WERI-Rb-1 (cell line): Measurements from ENCODE around the gene PRKAR1B.

Source experiments
- DNase-seq: peaks from one replicate; pipeline ENCODE4 v3.0.0-alpha.2; 2020
- H3K27ac ChIP-seq: fragments of 250-450 bp; sonication (Bioruptor Pico); 2 replicates; pipeline ENCODE4 v1.5.1; 2020; ENCODE audit warnings: mild to moderate bottlenecking, moderate library complexity
- H3K27me3 ChIP-seq: fragments of 250-450 bp; sonication (Bioruptor Pico); 2 replicates; pipeline ENCODE4 v1.5.1; 2021; ENCODE audit warnings: mild to moderate bottlenecking, low read depth, moderate library complexity; ENCODE audit not compliant: insufficient read depth, severe bottlenecking
- H3K36me3 ChIP-seq: fragments of 250-450 bp; sonication (Bioruptor Pico); 2 replicates; pipeline ENCODE4 v1.5.1; 2020; ENCODE audit warnings: mild to moderate bottlenecking, moderate library complexity
- H3K4me3 ChIP-seq: 2 replicates; pipeline ENCODE4 v1.5.1; 2011; ENCODE audit warnings: low read depth, mild to moderate bottlenecking, control low read depth, low read length
- H3K9me3 ChIP-seq: fragments of 250-450 bp; sonication (Bioruptor Pico); 2 replicates; pipeline ENCODE4 v1.5.1; 2021; ENCODE audit warnings: mild to moderate bottlenecking, moderate library complexity; ENCODE audit not compliant: severe bottlenecking
- TF ChIP-seq, protein P1 (sequence below): IDR thresholded peaks from 2 replicates; pipeline ENCODE4 v1.5.1; 2011; ENCODE audit warnings: low read depth, mild to moderate bottlenecking, control low read depth, inconsistent platforms, low read length

The PRKAR1B gene

DNA sequence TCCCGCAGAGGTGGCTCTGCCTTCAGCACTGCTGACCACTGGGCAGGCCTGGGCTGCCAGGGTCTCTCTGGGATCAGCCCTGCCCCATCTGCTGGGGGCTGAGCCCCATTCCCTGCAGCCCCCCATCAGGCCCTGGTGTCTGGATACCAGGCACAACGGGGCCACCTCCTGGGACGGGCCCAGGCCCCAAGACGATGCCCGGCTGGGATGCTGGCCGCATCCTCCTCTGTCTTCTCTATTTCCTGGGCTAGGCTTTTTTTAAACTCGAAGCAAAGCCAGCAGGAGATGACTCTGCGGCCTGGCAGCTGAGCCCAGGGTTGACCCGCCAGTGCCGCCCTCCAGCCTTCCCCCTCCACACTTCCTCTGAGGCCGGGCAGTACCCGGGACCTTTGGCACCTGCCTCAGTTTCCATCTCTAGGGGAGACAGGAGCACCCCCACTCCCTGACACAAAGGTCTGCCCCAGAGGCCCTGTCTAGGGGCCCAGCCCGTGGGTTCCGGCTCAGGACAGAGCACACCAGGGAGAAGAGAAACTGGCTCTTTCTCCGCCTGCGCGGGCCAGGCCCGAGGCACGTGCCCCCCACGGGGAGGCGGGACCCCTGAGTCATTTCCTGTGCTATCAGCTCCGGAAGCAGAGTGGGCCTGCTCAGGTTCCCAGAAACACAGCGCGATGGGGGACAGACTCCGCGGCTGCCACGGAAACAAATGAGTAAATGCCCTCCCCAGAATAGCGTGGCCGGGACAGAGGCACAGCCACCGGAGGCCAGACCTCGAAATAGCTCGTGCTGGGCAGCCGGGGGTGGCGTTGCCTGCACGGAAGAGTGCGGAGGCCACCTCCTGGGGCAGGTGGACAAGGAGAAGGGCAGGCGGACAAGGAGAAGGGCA is 122.8 kb downstream of the PRKAR1B start:
- DNase-seq, result no peak
- H3K4me3 ChIP-seq, result no peak overlapping the region
- no peaks in the 10 kb centered on the region for H3K36me3 ChIP-seq
- no peaks in the 10 kb centered on the region for H3K9me3 ChIP-seq
- H3K27me3 ChIP-seq, result no peaks in the 10 kb centered on the region
- TF ChIP-seq, protein P1, sequence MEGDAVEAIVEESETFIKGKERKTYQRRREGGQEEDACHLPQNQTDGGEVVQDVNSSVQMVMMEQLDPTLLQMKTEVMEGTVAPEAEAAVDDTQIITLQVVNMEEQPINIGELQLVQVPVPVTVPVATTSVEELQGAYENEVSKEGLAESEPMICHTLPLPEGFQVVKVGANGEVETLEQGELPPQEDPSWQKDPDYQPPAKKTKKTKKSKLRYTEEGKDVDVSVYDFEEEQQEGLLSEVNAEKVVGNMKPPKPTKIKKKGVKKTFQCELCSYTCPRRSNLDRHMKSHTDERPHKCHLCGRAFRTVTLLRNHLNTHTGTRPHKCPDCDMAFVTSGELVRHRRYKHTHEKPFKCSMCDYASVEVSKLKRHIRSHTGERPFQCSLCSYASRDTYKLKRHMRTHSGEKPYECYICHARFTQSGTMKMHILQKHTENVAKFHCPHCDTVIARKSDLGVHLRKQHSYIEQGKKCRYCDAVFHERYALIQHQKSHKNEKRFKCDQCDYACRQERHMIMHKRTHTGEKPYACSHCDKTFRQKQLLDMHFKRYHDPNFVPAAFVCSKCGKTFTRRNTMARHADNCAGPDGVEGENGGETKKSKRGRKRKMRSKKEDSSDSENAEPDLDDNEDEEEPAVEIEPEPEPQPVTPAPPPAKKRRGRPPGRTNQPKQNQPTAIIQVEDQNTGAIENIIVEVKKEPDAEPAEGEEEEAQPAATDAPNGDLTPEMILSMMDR, result no peak
- no peak overlapping the region for H3K27ac ChIP-seq

GRCh38 chr7:603152-603951 is 123.7 kb downstream of the PRKAR1B start:
- H3K36me3 ChIP-seq, result no peaks in the 10 kb centered on the region
- TF ChIP-seq, protein P1, result no peak
- no peak overlapping the region for H3K27ac ChIP-seq
- no peaks in the 10 kb centered on the region for H3K27me3 ChIP-seq
- DNase-seq, result no peak
- H3K4me3 ChIP-seq, result no peak overlapping the region
- no peaks in the 10 kb centered on the region for H3K9me3 ChIP-seq

- Histone ChIP-seq H3K4me3 (no peak overlapping the region), H3K9me3 (no peaks in the 10 kb centered on the region), H3K36me3 (no peaks in the 10 kb centered on the region), H3K27ac (no peak overlapping the region), H3K27me3 (no peaks in the 10 kb centered on the region)
- DNase-seq, result no peak
- TF ChIP-seq, protein P1, result no peak
These were observed 124.5 kb downstream of the PRKAR1B start for GRCh38 chr7:602341-603141.

- H3K27me3 ChIP-seq, result no peaks in the 10 kb centered on the region
- H3K36me3 ChIP-seq, result no peaks in the 10 kb centered on the region
- H3K4me3 ChIP-seq, result no peak overlapping the region
- no peaks in the 10 kb centered on the region for H3K9me3 ChIP-seq
- H3K27ac ChIP-seq, result no peak overlapping the region
- no peak for DNase-seq
- TF ChIP-seq, protein P1, result no peak
These were observed 125.3 kb downstream of the PRKAR1B start for GRCh38 chr7:601595-602340.

DNA sequence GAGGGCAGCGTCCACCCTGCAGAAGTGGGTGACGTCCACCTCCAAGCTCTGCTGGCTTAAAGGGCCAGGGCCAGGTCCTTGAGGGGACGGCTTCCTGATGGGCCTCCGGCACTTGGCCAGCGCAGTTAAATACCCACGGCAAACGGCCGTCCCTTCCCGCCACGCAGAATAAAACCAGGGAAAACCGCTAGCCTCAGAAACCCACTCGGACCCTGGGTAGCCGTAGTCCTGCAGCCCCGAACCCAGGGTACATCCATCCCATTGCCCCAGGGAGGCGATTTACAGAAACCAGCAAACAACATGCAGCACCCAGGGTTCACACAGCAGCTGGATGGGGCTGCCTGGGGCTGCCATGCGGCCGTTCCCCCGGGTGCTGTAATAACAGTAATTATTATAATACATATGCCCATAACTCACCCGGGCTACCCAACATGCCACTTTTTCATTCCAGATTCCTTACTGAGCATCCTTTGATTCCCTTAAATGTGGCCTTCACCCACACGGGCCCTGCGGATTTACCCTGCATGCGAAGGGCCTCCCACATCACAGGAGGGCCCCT is 126.0 kb downstream of the PRKAR1B start:
- DNase-seq, result no peak
- H3K4me3 ChIP-seq, result no peak overlapping the region
- TF ChIP-seq, protein P1, result no peak
- no peak overlapping the region for H3K27ac ChIP-seq
- H3K36me3 ChIP-seq, result no peaks in the 10 kb centered on the region
- H3K9me3 ChIP-seq, result no peaks in the 10 kb centered on the region
- H3K27me3 ChIP-seq, result no peaks in the 10 kb centered on the region
